ENCODE data around the gene PKNOX2.

Gene PKNOX2

DNA sequence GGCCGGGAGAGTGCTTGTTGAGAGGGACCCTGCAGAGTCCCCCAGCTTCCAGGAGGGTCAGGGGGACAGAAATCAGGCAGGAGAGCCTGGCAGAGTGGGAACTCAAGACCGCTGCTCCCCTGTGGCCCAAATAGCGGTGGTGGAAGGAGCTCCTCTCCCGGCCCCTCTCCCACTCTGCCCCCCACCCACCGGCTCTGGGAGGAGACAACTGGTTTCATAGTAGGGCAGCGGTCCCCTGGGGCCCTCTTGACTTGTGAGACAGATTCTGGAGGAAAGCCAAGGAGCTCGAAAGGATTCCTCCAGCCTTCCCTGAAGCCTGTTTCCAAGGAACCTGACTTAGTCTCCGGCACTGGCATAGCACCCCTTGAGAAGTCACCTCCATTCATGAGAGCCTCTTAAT lies 10.1 kb downstream of the PKNOX2 start:
- DNase-seq, result no peak

DNA sequence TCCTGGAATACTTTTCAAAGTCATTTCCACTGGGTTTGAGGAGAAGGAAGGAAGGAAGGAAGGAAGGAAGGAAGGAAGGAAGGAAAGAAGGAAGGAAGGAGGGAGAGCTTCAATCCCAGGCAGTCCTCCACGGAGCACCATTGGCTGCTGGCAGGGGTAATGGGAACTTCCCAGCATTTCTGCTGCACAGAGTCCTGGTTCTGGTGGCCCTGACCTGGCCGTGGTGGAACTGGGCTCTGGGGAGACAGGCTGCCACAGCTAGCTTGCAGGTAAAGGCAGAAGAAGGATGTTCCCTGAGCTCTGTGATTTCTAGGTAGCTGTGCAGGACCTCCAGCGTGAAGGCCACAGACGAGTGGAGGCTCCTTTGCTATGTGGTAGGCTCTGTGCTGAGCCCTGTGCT lies 10.6 kb downstream of the PKNOX2 start:
- no peak for DNase-seq

DNA sequence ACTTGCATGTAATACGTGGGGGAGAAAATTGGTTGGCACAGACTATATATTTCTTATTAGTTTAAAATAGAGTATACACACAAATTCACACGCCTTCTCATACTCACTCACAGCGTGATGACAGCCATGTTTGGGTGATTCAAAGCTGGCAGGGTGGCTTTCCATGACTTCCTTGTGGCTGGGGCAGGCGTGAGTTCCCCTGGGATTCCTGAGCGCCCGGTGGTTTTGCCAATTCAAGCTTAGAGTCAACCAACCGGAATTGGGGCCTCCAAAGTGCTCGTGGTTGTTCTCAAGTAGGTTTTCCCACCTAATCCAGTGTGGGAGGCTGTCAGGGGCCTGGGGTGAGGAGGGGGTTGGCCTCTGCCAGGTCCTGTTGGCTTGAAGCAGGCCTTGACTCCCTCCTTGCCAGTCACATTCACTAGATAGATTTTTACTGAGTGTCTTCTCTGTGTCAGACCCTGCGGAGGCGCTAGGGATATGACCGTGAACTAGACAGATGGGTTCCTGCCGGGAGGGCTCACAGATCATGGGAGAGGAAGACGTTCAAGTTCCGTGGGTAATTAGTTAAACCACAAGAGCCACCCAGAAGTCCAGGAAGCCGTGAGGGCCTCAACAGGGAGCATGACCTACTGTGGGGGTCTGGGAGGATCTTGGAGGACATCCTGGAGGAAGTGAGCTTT lies 11.5 kb downstream of the PKNOX2 start:
- no peak for DNase-seq

DNA sequence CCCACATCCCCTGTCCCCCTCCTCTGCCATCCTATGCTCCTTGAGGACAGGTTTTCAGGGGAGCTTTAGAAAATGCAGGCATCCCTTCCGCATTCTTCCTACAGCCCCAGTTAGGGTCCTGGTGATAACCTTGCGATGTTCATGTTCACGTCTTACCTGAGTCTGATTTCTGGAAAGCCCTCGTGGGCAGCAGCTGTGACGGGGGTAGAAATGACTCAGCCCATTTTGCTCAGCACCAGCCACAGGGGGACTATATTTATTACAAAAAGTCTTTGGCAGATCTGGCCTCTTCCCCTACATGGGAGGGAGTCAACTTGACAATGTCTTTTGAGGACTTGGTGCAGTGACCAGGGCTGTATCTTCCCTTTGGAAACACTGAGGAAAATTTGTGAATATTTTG lies 12.3 kb downstream of the PKNOX2 start:
- DNase-seq, result no peak

DNA sequence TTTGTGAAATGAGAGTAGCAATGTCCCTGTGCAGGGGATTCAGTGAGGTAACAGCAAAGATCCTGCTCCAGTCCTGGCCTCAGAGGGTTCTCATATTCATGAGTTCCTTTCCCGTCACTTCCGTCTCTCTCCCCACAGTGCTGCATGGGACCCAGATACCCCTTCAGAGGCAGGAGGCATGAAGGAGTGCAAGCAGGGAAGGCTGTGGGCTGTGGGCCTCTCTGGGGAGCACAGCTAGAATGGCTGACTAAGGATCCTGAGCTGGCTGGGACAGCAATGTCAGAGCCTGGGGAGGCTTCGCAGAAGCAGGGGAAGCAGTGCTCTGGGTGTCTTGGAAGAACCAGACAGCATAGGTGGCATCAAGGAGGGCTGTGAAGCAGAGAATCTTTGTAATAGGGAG lies 13.0 kb downstream of the PKNOX2 start:
- no peak for DNase-seq

DNA sequence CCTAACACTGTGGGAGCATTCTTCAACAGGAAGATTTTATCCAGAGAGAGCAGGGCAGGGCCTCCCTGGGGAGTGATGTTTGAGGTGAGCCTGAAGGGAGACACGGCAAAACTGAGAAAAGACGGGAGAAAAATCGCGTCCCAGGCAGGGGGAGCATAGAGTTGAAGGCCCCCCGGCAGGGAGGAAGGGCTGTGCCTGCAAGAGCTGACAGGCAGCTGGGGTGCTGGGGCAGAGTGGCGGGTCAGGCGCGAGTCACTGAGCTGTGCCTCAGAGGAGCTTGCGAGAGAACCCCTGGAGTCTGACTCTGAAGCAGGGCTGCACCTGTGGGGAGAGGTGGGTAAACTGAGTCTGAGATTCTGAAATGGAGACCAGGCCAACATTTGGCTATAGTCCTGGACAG lies 14.8 kb downstream of the PKNOX2 start:
- no peak for DNase-seq

DNA sequence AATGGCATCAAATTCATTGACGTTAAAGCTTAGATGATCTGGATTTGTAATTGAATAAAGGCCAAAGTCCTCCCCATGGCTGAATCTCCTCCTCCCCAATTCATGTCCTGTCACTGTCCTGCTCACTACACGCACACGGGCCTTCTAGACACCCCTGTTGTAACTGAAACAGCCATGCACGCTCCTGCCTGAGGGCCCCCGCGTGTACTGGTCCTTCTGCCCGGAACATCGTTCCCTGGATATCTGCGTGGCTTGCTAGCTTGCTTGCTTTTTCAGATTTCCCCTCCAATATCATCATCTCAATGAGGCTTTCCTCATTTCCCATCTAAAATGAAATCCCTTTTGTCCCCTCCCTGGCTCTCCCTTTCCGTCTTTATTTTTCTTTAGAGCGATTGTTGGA lies 15.3 kb downstream of the PKNOX2 start:
- DNase-seq, result no peak

DNA sequence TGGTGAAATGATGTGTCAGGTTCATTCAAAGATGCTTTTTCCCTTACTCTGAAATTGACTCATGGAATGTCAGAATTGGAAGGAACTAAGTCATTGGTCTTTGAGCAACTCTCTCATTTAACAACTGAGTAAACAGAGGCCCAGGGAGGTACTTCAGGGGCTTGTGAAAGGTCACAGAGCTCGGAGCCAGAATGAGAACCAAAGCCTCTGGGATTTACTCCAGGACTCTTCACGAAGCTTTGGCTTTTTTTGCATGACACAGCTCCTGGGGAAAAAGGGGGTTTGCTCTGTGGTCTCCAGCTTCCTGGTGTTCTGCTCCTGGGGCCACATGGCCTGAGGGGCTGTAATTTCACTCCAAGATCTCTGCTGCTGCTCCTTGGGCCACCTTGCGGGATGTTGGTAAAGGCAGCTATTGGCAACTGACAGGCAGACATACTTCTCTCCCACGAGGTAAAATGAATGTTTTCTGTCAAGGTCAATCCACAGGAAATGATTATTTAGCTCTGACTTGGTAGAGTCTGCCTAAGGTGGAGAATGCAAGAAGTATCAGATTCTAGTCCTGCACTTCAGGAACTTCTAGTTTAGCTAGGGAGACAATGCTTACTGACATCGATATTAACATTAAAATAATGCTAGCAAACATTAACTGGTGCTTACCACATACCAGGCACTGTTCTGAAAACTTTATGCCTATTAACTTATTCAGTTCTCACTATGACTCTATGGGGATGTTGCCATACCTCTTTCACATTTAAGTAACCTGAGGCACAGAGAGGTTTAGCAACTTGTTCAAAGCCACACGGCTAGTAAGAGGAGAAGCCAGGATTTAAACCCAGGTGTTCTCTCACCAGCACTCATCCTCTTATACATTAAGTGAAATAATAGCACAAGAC lies 16.1 kb downstream of the PKNOX2 start:
- no peak for DNase-seq

DNA sequence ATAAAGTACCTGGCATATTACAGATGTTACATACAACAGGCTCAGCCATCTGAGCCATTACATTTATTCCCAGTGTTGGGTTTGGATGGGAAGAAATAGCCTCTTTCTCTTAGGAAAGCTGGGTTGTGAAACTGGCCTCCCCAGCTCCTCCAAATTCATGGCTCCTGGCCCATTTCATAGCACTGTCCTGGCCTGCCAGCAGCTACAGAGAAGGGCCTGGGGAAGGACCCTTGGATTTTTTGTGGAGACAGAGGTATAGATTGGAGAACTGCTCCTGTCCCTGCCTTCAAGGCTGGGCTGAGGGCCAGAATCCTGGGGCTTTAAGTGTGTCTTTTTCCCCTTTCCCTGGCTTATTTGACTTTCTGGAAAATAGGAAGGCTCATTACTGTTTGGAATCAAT lies 18.0 kb downstream of the PKNOX2 start:
- no peak for DNase-seq

DNA sequence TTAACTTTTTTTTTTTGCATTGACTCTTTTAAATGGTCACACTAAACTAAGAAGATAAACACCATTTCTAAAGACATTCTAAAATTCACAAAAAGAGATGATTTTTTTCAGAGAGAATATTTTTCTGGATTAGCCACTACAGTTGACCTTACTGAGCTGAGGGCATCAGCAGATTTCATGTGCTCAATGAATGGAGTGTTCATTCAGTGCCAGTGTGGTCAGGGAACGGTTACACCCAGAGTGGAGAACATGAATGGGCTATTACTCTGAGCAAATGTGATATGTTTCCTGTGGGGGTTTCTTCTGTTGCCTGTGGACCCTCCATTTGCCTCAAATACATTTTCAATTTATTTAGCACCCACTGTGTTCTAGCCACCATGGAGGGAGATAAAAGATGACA lies 19.1 kb downstream of the PKNOX2 start:
- DNase-seq, result no peak

DNA sequence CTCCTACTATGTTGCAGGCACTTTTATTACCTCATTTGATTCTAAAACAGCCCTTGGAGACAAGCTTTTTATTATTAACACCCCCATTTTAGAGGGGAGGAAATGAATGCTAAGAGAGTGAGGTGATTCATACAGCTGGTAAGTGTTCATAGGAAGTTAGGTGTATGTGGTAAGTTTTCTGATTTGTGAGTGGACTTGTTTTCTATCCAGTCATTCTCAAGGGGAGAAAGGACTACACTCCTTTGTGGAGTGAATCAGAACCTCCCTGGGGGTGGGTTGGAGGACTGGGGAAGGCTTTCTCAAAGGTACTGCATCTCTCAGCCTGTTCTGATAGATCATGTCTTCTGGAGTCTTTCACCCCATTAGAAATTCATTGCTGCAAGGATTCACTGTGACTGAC lies 23.5 kb downstream of the PKNOX2 start:
- DNase-seq, result no peak

DNA sequence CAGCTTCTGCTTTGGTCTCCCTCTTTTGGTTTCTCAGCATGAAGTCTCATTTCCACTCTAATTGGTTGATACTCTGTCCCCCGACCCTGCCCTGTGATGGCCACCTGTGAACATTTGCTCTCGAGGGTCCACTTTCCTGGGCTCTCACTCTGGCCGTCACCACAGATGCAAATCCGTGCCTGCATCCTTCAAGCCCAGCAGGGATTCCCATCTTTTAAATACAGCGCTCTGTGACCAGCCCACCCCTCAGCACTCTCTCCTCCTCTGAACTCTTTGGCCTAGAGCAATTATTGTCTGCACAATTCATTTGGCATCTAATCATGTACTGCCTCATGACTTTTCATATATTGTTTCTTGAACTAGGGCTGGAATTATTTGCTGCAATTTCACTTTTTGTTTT lies 26.0 kb downstream of the PKNOX2 start:
- DNase-seq, result no peak

DNA sequence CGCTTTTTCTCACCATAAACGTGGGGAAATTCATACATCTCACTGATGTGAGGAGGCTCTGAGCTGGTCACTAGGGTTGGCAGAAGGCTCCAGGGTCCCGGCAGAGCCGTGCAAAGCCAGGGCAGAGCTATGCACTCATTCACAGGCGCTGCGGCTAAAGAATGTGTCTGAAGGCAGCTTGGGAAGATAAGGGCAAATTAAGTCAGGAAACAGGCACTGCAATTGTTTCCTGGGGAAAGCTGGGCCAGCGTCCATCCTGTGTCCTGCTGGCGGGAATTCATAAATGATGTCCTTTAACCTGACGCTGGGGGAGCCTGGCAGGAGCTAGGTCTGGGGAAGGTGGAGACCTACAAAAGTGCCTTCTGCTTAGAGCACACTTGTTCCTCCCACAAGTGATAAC lies 27.6 kb downstream of the PKNOX2 start:
- no peak for DNase-seq

DNA sequence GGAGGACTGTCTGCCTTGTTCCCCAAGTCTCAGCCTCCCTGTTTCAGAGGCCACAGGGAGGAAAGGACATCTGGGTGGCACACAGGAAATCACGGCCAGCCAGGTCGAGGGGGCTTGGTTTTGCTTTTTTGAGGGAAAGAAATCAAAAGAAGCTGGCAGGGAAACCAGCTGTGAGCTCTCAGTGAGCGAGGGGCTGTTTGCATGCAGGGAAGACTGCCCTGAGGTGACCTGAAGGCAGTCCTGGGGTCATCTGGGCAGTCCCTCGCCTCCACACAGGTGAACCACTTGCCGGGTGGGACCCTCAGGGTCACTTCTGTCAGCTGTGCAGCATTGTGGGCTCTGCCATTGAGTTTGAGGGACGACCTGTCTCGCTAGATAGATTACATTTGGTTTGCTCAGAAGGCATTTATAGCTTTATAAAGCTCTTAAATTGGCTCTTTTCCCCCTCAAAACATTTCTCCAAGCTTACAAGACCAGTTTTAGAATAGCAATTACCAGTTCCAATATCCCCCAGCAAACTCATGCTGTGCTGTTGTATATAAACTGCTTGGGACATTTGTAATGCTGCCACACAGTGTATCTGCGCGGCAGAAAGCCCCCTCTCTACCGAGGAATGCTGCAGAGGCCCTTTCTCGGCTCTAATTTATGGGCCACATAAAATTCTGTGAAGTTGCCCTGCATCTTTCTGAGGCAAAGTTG lies 28.3 kb downstream of the PKNOX2 start:
- no peak for DNase-seq

DNA sequence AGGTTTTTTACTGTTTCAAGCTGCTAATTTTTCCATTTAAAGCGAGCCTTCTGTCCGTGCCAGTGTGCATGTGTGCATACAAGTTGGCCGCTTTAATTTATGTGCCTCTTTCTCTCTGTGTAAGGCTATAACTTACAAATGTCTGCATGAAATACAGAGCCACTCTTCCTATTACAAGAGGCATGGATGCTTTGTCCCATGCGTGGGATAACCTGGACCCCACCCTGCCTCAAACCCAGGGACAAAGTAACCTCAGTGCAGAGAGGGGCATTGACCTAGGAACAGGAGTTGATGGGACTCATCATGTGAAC lies 28.8 kb downstream of the PKNOX2 start:
- no peak for DNase-seq

DNA sequence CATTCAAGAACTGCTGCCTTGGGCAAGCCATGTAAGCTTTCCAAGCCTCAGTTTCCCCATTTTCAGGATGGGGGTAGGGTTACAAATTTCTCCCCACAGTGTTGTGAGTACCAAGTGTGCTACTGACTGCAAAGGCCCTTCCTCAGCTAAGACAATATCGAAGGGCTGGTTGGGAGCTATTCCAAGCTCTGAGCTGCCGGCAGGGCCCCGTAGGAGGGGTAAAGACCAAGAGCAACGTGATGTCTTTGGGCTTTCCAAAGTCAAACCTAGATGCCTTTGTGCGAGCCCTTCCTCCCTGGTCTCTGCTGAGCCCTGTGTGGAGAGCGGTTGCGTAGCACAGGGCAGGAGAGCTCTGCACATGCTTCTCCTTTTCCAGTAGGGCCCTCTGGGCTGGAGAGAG lies 29.3 kb downstream of the PKNOX2 start:
- DNase-seq, result no peak

DNA sequence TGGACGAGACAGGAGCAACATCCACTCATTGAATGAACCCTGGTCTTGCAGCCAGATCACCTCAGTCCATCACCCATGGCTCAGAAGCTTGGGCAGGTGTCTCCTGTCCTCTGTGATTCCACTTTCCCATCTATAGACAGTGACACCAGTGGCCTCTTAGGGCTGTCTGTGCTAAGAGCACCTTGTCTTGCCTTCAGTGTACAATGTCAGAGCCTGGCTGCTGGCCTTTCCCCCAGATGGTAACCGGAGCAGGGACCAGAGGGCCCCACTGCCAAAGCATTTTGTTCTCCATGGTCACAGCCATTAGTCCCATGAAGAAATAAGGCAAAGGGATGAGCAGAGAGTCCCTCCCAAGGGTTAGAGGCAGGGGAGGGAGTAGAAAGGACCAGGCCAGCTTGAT lies 35.4 kb downstream of the PKNOX2 start:
- DNase-seq, result no peak

DNA sequence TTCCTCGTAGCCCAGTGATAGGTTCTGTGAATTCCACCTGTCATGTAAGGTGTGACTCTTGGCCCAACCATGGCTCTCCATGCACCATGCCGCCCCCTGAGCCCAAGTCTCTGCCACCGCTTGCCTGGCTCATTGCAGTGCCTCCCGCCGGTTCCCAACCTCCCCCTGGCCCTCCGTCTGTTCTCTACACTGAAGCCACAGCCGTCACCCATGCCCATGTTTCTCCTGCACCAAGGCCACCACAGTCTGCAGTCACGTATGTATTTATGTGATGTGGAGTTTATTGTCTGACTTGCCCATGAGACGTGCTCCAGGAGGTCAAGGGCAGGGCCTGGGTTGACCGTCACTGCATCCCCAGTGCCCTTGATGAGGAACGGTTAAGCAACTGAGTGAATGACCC lies 35.9 kb downstream of the PKNOX2 start:
- no peak for DNase-seq

DNA sequence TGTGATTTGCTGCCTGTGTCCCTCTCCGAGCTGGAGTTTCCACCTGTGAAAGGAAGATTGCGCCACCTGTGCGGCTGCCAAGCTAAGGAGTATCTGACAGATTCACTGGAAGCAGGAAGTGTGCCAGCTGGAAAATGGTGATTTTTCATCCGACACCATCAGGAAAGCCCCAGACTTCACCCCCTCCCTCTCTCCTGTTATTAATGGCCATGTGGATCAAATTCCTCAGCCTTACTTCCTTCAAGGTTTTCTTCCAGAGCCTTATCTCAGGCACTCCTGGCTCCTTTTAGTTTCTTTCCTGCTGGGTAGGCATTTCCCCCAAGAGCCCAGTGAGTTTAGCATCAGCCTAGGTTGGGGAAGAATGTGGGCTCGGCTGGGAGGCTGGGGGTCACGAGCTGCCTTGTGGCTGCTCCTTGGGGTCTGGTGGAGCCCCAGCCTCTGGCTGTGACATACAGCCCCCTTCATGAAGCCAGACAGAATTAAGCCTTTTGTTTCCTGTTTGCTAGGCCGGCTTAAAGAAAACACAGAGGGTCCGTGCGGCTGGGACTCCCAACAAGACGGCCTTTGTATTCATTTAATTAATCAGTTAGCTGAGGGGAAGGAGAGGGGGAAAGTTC lies 37.1 kb downstream of the PKNOX2 start:
- DNase-seq, result no peak

DNA sequence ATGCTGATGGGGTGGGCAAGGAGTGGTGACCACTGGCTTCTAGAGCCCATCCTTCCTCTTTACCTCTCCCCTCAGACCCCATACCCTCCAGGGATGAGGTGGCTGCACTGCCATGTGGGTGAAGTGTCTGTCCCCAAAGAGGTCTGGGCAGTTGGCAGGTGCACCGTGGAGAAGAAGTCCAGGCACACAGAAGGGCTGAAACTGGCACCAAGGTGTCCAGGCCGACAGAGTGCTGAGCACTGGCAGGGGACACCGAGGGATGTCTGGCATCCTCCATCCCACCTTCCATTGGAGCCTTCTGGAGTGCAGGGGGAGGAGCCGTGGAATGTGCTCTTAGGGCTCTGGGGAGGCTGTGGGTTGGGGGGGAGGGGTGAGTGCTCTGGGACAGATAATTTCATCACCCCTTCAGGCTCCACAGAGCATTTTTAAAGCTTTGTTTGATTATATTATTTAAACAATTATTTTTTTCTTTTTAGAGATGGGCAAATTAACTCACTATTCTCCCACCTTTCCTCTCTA lies 37.9 kb downstream of the PKNOX2 start:
- DNase-seq, result no peak

DNA sequence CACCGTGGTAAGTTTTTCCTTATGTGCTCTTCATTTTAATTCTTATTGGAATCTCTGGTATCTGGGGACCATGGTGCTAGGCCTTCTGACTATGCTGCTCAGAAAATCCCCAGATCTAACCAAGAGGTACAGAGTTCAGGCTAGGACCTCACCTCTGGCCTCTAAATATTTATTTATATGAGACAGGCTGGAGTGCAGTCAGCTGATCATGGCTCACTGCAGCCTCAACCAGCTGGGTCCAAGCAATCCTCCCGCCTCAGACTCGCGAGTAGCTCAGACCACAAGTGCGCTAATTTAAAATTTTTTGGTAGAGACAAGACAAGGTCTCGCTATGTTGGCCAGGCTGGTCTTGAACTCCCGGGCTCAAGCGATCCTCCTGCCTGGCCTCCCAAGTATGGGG lies 38.4 kb downstream of the PKNOX2 start:
- no peak for DNase-seq

DNA sequence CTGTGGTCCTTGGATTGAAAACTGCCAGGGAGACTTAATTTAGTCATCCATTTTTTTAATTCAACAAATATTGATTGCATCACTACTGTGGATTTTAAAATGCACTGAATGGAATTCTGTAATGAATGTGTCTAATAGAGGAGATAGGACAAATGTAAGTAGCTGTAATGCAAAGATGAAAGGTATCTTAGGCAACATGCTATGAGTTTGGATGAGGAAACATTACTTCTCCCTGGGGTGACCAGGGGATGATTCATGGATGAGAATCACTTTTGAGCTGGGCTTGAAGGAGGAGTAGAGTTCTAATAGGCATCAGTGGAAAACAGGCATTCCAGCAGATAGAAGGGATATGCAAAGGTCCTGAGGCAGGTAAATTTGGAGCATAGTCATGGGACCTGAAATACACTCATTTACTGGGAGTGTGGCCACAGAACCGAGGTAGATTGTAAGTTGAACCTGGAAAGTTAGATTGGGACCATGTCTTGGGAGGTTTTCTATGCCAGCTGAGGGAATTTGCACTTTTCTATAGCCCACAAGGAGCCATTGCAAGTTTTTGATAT lies 43.4 kb downstream of the PKNOX2 start:
- no peak for DNase-seq

DNA sequence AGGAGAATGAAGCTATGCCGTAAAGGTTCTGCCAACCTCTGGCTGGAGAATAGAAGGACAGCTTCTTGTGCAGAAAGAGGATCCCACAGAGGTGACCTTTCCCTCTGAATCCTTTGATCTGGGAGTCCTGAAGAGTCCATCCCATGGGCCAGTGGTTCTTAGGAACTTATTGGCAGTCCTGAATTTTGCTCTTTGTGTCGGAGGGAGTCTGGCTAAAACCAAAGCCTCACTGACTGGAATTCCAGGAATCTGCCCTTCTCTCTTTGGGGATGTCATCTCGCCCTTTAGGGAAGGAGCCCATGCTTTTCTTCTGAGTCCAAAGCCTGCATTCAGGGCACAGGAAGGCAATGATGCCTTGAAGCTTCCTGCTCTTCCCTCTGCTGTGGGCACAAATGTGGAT lies 45.5 kb downstream of the PKNOX2 start:
- DNase-seq, result no peak

Data from CD4-positive, alpha-beta T cell treated with Interleukin-4 for 4 hours (primary cell).